Amniotic stem cell (primary cell): ENCODE results near the gene HERC3.

Experiments used
- DNase-seq: peaks from one replicate; lab custom pipeline; 2025; lab: John Stamatoyannopoulos, UW

The HERC3 gene

DNA sequence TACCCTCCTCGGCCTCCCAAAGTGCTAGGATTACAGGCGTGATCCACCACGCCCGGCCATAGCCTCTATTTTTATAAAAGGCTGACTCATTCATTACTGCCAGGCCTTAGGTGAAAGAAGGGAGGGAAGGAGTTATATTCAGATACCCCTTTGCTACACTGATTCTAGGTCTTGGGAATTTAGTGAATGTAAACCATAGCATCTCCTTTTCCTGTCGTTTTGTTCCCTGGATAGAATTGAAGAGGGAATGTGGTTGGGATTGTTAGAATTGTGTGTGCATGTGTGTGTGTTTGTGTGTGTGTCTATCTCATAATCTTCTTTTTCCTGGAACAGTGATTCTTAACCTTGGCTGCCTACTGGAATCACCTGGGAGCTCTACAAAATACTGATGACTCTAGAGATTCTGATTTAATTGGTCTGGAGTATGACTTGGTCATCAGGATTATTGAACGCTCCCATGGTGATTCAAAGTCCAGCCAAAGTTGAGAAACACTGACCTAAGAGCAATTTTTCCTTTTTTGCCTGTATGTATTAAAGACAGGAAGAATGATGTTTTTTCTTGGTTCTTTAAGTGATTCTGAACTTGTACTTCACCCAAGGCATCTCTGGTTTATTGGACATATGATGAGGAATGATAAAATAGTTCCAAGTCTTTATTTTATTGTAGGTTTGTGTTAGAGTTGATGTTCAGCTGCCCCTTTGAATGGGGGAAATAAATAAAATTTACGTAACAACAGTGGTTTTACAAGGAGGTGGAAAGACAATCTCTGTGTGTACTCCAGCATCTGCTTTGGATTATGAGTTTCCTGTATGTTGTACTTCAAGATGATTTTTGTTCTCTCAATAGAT lies 68.4 kb downstream of the HERC3 start:
- DNase-seq = no peak

DNA sequence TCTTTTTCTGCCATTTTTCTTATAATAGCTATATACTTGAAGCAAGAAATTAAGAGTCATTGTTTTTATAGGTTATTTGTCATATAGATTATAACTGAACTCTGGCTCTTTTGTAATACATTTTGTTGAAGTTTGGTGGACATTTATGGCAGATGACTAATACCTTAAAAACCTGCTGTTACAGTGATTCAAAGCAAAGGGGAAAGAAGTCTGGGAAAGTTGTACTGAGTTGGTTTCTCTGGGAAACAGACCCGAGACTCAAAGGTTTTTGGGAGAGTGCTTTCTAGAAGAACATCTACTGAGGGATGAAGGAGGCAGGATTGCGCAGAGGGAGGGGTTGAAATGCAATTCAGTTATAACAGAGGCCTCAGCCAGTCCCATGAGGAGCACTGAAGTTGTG lies 69.5 kb downstream of the HERC3 start:
- peak; percentile 20 for DNase-seq

DNA sequence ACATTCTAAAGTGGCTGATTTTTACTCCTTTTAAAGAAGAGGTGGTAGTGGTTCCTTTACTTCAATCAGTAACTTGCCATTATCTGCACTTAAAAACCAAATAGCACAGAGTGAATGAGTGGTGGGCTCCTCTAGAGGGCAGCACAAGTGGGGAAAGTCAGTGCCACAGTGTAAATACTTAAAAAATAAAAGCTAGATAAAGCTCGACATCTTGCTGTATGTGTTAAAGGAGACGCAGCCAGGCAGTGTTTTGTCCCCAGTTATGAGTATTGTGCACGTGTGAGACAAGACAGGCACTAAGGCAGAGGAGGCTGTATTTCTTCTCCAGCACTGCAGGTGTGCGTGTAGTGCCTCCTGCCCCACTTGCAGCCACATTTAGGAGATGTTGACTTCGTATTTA lies 80.7 kb downstream of the HERC3 start:
- no peak for DNase-seq

DNA sequence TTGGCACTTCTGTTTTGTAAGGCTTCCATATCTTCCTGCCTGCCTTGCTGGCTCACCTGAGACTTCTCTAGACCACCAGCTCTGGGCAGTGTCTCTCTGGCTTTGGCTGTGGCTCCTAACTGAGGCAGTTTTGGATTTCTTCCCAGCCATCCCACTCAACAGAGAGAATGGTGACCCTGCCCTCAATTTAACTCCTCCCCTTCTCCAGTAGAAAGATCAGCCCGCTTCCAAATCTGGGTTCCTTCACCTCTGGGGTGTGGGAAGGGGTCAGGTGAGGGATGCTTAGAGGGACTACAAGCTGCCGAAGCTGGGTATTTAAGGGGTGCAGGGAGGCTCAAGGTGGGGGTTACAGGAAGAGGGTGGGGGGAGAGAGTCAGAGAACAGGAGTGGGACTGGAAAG lies 81.6 kb downstream of the HERC3 start:
- DNase-seq = no peak

DNA sequence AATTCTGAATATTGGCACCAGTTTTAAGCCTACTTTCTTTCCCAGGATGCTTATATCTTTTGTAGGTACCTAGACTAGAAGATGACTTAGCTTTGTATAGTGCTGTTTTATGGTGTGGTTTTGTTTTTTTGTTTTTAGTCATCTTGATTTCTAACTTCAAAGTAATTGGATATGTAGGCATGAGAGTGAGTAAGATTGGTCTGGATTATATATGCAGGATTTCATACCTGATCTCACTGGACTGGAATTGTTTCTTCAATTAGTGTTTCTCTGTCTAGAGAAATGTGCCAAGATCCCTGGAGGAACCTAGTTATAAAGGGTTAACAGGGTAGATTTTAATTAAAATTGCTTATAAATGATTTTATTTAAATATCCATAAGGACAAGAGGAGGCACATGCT lies 82.3 kb downstream of the HERC3 start:
- DNase-seq = no peak

DNA sequence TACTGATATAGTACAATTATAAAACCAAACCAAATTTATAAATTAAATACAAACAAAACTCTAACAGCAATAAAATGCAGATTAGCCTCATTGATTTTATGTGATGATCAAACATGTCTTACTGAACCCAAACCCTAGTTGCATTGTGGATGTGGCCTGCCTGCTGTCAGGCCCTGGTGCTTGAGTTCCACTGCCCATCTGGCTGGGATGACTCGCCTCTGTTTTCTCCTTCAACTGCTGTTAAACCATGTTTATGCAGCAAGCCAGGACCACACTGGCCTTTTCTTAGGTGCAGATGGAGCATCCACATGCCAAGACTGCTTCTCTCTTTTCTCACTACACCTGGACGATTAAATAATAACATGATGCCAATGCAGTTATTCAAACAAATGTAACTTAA lies 82.7 kb downstream of the HERC3 start:
- no peak for DNase-seq

DNA sequence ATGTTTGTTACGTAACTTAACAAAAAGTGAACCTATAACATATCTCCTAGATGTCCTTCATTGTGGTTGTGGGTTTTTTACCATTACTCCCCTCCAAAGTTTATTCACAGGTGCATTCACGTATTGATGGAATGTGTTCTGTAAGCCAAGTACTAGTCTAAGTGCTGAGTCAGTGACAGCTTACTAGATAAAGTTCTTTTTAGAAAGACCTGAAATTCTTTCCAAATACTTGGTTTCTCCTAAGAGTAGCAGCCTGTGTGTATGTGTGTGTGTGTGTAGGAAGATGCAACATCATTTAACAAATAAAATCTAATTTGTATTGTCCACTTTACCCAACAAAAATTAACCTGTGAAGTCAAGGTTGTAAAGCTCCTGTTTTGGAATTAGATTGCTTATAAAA lies 83.3 kb downstream of the HERC3 start:
- no peak for DNase-seq

DNA sequence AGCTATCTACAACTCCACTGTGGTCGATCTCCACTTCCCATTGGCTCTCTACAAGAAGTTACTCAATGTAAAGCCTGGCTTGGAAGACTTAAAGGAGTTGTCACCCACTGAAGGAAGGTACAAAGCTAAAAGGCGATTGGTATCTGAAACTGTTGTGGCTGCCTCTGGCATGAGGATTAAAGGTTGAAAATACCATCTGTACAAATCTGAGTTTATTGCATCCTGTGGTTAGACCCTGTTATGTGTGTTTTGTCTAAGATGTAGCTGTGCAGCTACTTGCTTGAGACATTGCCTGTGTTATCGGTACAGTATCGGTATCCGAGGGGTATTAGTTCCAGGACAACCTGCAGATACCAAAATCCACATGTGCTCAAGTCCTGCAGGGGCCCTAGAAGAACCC lies 88.9 kb downstream of the HERC3 start:
- no peak for DNase-seq

DNA sequence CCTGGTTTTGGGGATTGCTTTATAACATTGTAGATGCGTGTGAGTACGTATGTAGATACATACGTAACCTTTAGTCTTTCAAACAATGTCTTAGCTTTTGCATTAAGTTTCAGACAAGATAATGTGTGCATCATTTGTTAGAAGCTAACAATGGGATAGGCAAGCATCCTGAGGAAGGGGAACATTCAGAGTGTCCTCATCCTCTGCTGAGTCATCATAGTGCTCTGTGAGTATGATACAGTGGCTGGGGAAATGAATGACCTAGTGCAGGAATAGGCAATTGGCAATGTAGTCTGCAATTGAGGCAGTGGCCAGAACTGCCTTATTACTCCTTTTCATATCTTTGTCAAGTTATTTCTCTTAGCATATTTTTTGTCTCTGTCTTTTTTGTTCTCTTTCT lies 98.1 kb downstream of the HERC3 start:
- DNase-seq = no peak

DNA sequence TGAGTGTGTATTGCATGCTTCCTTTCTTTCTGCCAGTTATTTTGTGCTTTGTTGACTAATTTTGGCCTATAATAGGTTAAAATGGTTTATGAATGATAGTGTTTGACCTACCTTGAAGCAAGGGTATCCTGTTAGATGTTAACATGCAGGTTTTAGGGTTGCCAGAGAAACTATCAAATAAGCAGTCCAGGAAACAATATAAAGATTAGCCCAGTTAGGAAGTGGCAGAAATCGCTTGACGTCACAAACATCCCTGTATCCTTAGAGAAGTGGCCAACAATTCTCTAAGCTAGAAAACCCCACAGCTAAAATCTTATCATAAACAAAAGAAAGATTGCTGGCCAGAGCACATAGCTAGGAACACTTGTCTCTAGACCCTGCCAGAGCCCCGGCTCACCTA lies 101.5 kb downstream of the HERC3 start:
- no peak for DNase-seq

DNA sequence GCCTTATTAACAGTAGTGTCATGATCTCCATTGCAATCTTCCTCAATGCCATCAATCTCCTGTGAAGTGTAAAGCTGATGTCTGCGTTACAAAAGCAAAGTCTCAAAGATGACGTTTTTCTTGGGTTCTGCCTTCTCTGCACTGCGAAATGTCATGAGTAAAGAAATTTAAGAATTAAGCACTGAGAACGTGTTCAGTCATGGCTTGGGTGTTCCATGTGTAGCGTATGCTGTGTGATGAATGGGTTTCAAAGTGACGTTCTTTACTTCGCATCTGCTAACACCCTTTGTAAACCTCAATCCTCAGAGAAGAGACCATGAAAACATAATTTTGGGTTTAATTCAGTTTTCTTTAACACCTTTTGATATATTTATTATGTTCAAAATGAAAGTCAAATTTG lies 104.3 kb downstream of the HERC3 start:
- no peak for DNase-seq

DNA sequence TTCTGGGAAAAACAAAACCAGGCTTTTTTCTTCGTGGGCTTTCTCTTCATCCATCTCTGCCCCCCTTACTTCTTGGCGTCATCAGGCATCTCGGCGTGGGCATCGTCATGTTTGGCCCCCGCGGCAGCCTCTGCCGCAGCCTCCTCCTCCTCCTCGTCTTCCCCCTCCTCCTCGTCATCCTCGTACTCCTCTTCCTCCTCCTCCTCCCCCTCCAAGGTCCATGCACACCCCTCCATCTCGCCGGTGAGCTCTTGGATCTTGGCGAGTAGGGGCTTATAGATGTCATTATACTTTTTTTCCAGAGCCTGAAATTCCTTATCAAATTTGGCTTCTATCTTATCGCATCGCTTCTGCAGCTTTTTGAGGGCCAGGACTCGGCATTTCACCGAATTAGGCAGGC lies 104.9 kb downstream of the HERC3 start:
- no peak for DNase-seq

DNA sequence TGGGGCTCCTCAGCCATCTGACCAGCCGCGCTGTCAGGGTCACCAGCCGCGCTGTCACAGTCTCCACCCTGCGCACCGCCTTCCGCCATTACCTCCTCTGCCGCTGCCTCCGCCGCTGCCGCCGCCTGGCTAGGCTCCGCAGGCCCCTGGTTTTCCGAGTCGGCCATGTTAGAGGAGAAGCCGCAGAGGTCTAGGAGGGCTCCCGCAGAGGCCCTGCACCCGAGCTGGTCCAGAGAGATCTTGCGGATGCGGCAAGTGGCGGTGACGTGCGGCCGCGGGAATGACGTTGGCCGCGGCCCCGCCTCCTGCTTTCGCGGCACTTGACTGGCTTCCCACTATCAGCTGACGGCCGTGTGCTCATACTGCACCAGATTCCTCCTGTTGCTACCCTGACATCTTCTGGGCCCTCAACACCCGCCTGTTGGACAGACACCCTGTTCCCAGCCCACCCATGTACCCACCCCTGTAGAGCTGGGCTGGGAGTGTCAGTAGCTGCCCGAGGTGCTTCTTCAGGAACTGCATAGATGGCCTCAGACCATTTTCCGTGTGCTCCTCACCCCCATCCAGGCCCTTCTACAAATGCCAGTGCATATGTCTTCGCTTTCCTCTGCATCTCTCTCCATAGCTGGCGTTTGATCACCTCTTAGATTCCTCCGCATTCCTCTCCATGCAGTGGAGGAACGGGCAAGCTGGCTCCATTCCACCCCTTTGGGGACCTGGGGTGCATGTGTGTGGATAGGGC lies 105.5 kb downstream of the HERC3 start, which contains the start of gene NAP1L5:
TSS of gene NAP1L5 (minus strand) at position 242 of the 742 bp plus-strand sequence. CDS start at position 167, 75 bp downstream.
- DNase-seq = no peak

DNA sequence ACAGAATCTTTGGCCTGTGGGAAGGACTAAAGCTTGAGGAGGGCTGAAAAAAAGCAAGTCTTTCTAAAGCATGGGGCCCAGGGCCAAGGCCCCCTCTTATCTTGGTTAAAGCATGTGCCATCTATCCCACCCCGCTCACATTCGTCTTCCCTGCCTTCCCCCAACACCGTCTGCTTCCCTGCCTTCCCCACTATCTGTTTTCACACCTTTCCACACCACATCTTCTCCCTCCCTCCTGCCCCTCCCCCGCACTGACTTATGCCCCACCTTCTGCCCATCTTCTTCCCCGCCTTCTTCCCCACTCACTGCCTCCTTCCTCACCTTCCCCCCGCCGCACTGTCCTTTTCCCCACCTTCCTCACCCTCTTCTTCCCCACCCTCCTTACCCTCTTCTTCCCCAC lies 106.2 kb downstream of the HERC3 start:
- no peak for DNase-seq

DNA sequence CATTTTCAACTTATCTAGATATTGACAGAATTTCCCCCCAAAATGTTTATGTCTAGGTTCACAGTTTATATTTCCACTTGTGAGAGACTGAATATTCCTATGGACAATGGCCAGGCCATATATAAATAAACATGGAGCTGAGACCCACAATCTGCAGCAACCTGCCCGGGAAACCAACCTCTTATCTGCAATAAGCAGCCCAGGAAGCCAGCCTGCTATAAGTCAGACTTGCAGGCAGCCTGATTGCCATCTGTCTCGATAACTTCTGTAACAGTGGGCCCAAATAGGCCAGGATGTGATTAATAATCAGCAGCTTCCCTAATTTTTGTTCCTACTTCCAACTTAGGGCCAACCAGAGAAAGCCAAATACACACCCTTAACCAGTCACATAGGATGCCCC lies 110.5 kb downstream of the HERC3 start:
- DNase-seq = no peak

DNA sequence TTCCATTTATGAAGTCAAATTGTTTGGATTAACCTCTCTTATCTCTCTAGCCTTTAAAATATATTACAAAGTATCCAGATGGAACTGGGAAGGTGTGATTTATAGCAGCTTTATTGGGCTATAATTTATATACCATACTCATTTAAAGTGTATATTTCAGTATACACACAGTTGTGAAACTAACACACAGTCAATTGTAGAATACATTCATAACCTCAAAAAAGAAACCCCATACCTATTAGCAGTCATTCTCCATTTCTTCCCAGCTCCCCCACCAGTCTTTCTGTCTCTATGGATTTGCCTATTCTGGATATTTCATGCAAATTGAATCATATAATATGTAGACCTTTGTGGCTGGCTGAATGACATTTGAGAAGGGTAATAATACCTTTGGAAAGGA lies 112.9 kb downstream of the HERC3 start:
- DNase-seq = no peak

DNA sequence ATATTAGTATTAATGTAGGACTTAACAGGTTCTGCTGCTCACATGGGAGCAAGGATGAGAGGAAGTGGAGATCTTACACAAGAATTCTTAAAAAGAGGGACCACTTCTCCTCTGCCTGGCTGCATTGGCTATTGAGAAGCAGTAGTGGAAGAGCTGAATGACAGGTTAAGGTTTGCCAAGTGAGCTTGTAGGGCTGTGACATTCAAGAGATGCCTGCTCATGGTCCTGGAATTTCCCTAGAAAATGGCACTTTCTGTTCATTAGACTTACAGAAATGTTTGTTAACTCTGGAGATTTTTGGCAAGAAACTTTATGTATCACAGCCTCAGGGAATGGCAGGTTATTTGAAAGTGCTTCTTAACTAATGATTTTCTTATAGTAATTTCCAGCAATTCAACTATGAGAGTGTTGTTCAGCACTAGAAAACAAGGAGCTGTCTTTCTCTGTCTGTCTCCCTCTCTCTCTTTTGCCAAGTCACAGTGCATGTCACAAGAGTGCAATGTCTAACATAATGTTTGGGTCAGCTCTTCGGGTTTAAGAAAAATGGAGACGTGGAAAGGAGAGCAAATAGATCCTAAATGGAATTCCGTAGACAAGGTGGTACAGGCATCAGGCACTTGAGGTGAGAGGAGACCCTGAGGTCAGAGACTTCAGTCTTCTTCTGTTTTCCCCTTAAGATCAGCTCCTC lies 113.7 kb downstream of the HERC3 start:
- DNase-seq = peak; percentile 4

DNA sequence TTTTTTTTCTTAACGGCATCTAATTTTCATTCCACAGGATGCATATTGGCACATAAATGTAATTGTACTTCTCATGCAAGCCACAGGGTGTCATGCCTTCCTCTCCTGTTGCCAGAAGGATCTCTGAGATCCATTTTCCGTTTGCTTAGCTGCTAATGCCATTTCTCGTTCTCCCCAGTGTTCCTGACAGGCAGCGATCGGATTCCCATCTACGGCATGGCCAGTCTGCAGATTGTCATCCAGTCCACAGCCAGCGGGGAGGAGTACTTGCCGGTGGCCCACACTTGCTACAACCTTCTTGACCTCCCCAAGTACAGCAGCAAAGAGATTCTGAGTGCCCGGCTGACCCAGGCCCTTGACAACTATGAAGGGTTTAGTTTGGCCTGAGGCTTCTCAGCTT lies 114.3 kb downstream of the HERC3 start:
- peak; percentile 41 for DNase-seq

DNA sequence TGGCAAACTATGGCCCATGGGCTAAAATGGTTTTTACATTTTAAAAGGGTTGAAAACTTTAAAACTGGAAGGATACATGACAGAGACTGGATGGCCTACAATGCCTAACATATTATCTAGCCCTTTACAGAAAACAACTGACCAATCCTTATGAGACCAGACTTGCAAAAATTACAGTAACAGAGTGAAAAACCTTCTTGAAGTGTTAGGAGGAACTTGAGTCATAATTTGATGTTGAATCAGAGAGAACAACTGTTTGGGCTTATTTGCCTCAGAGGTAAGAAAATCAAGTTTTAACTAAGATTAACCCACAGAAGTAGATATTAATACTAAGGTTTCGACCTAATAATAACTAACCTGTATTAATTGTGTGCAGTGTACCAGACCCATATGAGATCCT lies 117.7 kb downstream of the HERC3 start:
- no peak for DNase-seq

DNA sequence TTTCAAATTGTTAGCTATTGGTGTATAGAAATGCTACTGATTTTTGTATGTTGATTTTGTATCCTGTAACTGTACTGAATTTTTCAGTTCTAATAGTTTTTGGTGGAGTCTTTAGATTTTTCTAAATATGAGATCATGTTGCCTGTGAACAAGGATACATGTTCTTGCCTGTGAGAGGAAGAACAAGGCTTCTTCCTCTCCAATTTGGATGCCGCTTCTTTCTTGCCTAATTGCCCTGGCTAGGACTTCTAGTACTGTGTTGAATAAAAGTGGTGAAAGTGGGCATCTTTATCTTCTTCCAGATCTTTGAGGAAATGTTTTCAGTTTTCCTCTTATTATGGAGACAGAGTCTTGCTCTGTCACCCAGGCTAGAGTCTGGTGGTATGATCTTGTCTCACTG lies 121.5 kb downstream of the HERC3 start:
- DNase-seq = no peak

DNA sequence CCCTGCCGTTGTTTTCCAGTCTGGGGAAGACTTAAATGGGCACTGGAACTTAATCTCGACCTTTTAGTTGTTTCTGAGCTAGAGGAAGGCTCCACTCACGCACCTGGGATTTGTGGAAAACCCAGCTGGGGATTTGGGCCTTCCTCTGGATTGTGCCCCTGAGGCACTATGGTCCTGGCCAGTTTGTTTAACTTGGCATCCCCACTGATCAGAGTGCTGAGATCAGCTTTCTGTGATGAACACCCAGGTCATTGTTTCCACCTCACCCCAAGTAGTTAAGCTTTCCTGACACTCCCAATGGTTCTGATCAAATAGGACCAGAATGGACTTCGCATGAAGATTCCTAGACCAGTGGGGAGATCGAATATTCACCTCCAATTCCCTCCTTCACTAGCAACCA lies 125.8 kb downstream of the HERC3 start:
- no peak for DNase-seq

DNA sequence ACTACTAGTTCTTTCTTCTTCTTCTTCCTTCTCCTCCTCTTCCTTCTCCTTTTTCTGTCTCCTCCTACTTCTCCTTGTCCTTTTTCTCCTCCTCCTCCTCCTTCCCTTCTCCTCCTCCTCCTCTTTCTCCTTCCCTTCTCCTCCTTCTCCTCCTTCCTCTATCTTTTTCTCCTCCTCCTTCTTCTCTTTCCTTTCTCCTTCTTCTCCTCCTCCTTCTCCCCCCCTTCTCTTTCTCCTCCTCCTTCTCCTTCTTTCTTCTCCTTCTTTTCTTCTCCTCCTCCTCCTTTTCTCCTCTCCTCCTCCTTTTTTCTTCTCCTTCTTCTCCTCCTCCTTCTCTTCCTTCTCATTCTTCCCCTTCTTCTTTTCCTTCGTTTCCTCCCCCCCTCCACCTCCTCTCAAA lies 127.1 kb downstream of the HERC3 start:
- DNase-seq = no peak
